Epithelial cell of esophagus (primary cell): Measurements from ENCODE around the gene DRAM1.

Experiments used
- DNase-seq: peaks from one replicate; pipeline ENCODE4 v3.0.0; 2010; ENCODE audit warnings: low read depth
- H3K4me3 ChIP-seq: 2 replicates; pipeline ENCODE4 v1.5.1; 2011; ENCODE audit warnings: mild to moderate bottlenecking, low read length, control low read depth
- CTCF ChIP-seq: IDR thresholded peaks from 2 replicates; pipeline ENCODE4 v1.5.1; 2011; ENCODE audit warnings: low read depth, mild to moderate bottlenecking, low read length, control low read depth, inconsistent platforms; ENCODE audit not compliant: insufficient read depth; ENCODE audit errors: missing control alignments

DRAM1 gene

GRCh38 chr12:101876861-101877805, at the start of gene DRAM1:
Gene DRAM1 (plus strand): TSS chr12:101877580. CDS start chr12:101877790, 210 bp downstream.
- H3K4me3 ChIP-seq = peak within 1 kb of the TSS; percentile 69
- no peak for TF ChIP-seq CTCF
- DNase-seq = peak; percentile 94

- DNase-seq = no peak
- no peak for TF ChIP-seq CTCF
- H3K4me3 ChIP-seq = no peak overlapping the region
Measured at GRCh38 chr12:101828463-101829196, 48.8 kb upstream of the DRAM1 start.

GRCh38 chr12:101829639-101830366, 47.6 kb upstream of the DRAM1 start:
- TF ChIP-seq CTCF = no peak
- DNase-seq = peak; percentile 21
- peak overlapping the region; percentile 72 for H3K4me3 ChIP-seq

- peak within 1 kb of the TSS; percentile 72 for H3K4me3 ChIP-seq
- DNase-seq = peak; percentile 92
- TF ChIP-seq CTCF = peak; percentile 53
Measured at GRCh38 chr12:101830367-101831325, 46.7 kb upstream of the DRAM1 start, which contains the start of gene GNPTAB. Gene GNPTAB (minus strand): TSS chr12:101830959. CDS start chr12:101830675, 284 bp downstream.

- DNase-seq = no peak
- no peak overlapping the region for H3K4me3 ChIP-seq
- TF ChIP-seq CTCF = no peak
Measured at GRCh38 chr12:101832030-101832429, 45.4 kb upstream of the DRAM1 start.
